Activated CD4-positive, alpha-beta T cell treated with anti-CD3 and anti-CD28 coated beads for 48 hours (primary cell): ENCODE results near the gene CDC37.

Experiments
- DNase-seq: peaks from one replicate; pipeline ENCODE4 v3.0.0-alpha.2; 2020

The CDC37 gene

GRCh38 chr19:10352764-10353671 lies 50.3 kb downstream of the CDC37 start:
- DNase-seq = no peak

GRCh38 chr19:10346509-10346908 lies 56.8 kb downstream of the CDC37 start:
- no peak for DNase-seq

GRCh38 chr19:10344780-10345179 lies 58.6 kb downstream of the CDC37 start:
- no peak for DNase-seq

GRCh38 chr19:10343495-10343894 lies 59.8 kb downstream of the CDC37 start:
- no peak for DNase-seq
